NCI-H345 (cell line): ENCODE results near the gene KRTAP5-6.

Experiments used
- DNase-seq: peaks from one replicate; lab custom pipeline; 2025; lab: John Stamatoyannopoulos, UW

KRTAP5-6 gene

GRCh38 chr11:1733716-1734640 lies 37.0 kb downstream of the KRTAP5-6 start:
- DNase-seq, result no peak

- no peak for DNase-seq
These were observed 37.7 kb downstream of the KRTAP5-6 start for GRCh38 chr11:1734641-1735081.

GRCh38 chr11:1735271-1735670 lies 38.3 kb downstream of the KRTAP5-6 start:
- DNase-seq, result no peak

- no peak for DNase-seq
These were observed 39.5 kb downstream of the KRTAP5-6 start for GRCh38 chr11:1736447-1736992.

- DNase-seq, result no peak
These were observed 40.2 kb downstream of the KRTAP5-6 start for GRCh38 chr11:1737080-1737757.

- no peak for DNase-seq
These were observed 41.4 kb downstream of the KRTAP5-6 start for GRCh38 chr11:1738380-1738779.

GRCh38 chr11:1739576-1739975 lies 42.6 kb downstream of the KRTAP5-6 start:
- no peak for DNase-seq

GRCh38 chr11:1740786-1741530 lies 44.0 kb downstream of the KRTAP5-6 start:
- DNase-seq, result no peak

GRCh38 chr11:1741741-1742140 lies 44.7 kb downstream of the KRTAP5-6 start:
- no peak for DNase-seq

- no peak for DNase-seq
These were observed 45.4 kb downstream of the KRTAP5-6 start for GRCh38 chr11:1742371-1742770.

GRCh38 chr11:1742869-1743584 lies 46.0 kb downstream of the KRTAP5-6 start:
- DNase-seq, result no peak

GRCh38 chr11:1743585-1744136 lies 46.7 kb downstream of the KRTAP5-6 start:
- DNase-seq, result no peak

GRCh38 chr11:1744137-1744886 lies 47.3 kb downstream of the KRTAP5-6 start:
- DNase-seq, result no peak

GRCh38 chr11:1744891-1745700 lies 48.1 kb downstream of the KRTAP5-6 start:
- DNase-seq, result no peak

GRCh38 chr11:1745701-1746320 lies 48.8 kb downstream of the KRTAP5-6 start:
- DNase-seq, result no peak

- DNase-seq, result no peak
These were observed 49.5 kb downstream of the KRTAP5-6 start for GRCh38 chr11:1746511-1746931.

GRCh38 chr11:1746956-1747752 lies 50.2 kb downstream of the KRTAP5-6 start:
- no peak for DNase-seq
